NCI-H146 treated with DMSO at 0.1 percent for 48 hours (cell line): Measurements from ENCODE around the gene PSKH1.
"Not testable (repeated sequence)": the region's sequence is repeated elsewhere in the genome, so short reads cannot be mapped to it uniquely, and the experiment has no call there.

Source experiments
- DNase-seq: peaks from one replicate; lab custom pipeline; 2025; ENCODE audit not compliant: unreplicated experiment; lab: John Stamatoyannopoulos, UW

Gene PSKH1

GRCh38 chr16:67923414-67924116 lies 30.5 kb downstream of the PSKH1 start:
- DNase-seq = no peak

DNA sequence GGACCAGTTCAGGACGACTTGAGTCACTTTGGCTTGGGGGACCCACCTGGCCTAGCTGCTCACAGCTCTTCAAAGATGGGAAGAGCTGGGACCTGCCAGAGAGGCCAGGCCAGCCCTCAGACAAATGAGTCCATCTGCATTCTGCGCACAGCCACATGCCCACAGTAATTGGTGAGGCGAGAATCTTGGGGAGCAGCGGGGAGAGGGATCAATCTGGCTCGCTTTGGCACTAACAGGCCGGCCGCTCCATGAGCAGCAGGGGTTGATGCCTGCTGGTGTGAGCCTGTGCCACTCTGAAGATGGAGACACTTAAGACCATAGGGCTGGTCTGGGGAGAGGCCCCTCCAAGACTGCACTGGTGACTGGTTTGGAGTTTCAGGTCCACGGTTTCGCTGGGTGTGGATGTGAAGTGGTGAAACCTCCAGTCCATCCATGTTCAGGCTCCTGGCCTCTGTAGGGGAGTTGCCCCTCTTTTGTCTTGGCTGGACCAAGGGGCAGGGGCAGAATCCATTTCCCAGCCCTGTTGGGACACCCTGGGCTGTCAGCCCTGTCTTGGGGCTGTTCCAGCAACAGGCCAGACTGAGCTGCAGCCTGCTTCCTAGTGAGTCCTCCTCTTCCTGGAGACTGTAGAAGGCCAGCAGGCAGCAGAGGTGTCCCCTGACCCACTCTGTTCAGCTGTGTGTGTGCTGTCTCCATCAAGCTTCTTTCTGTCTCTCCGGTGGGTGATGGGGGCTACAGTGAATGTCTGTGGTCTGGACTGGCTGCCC lies 31.3 kb downstream of the PSKH1 start:
- DNase-seq = no peak

GRCh38 chr16:67926181-67926750 lies 33.2 kb downstream of the PSKH1 start:
- DNase-seq = peak; percentile 69

DNA sequence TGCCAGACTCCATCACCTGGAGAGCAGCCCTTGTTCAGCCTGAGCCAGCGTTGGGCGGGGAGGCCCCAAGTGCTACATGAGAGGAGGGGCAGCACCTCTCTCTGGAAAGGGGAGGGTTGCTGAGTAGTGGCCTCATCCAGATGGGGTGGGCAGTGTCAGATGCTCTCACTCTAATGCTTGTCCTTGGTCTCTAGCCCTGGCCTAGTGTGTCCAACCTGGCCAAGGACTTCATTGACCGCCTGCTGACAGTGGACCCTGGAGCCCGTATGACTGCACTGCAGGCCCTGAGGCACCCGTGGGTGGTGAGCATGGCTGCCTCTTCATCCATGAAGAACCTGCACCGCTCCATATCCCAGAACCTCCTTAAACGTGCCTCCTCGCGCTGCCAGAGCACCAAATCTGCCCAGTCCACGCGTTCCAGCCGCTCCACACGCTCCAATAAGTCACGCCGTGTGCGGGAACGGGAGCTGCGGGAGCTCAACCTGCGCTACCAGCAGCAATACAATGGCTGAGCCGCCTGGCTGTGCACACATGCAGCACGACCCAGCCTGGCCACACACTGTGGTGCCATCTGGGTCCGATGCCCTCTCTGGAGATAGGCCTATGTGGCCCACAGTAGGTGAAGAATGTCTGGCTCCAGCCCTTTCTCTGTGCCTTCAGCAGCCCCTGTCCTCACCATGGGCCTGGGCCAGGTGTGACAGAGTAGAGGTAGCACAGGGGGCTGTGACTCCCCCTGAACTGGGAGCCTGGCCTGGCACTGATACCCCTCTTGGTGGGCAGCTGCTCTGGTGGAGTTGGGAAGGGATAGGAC lies 34.3 kb downstream of the PSKH1 start:
- DNase-seq = no peak

- DNase-seq = no peak
These were observed 35.1 kb downstream of the PSKH1 start for GRCh38 chr16:67928147-67928546.

DNA sequence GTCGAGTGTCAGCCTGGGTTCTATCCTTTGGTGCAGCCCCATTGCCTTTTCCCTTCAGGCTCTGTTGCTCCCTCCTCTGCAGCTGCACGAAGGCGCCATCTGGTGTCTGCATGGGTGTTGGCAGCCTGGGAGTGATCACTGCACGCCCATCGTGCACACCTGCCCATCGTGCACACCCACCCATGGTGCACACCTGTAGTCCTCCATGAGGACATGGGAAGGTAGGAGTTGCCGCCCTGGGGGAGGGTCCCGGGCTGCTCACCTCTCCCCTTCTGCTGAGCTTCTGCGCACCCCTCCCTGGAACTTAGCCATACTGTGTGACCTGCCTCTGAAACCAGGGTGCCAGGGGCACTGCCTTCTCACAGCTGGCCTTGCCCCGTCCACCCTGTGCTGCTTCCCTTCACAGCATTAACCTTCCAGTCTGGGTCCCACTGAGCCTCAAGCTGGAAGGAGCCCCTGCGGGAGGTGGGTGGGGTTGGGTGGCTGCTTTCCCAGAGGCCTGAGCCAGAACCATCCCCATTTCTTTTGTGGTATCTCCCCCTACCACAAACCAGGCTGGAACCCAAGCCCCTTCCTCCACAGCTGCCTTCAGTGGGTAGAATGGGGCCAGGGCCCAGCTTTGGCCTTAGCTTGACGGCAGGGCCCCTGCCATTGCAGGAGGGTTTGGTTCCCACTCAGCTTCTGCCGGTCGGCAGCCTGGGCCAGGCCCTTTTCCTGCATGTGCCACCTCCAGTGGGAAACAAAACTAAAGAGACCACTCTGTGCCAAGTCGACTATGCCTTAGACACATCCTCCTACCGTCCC lies 35.7 kb downstream of the PSKH1 start:
- peak; percentile 23 for DNase-seq

GRCh38 chr16:67930191-67930590 lies 37.1 kb downstream of the PSKH1 start:
- no peak for DNase-seq

DNA sequence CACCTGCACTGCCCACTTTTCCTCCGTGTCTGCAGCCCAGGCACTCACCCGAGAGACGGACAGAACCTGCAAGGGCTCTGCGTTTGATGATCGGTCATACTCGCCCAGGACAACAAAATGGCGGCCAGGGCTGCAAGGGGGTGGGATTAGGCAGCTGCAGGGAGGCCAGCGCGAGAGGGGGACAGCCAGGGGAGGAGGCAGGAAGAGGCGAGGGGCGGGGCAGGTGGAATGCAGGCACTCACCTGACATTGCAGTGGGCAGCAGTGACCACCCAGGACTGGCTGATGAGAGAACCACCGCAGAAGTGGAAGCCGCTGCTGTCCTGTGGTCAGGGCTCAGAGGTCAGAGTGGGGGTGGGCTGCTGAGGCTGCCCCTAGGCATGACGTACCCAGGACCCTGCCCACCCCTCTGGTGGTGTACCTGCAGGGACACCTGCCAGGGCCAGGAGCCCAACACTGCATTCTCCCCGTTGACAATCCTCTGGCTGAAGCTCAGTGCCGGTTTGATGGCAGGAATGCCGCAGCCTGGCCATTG lies 37.7 kb downstream of the PSKH1 start:
- DNase-seq = no peak

DNA sequence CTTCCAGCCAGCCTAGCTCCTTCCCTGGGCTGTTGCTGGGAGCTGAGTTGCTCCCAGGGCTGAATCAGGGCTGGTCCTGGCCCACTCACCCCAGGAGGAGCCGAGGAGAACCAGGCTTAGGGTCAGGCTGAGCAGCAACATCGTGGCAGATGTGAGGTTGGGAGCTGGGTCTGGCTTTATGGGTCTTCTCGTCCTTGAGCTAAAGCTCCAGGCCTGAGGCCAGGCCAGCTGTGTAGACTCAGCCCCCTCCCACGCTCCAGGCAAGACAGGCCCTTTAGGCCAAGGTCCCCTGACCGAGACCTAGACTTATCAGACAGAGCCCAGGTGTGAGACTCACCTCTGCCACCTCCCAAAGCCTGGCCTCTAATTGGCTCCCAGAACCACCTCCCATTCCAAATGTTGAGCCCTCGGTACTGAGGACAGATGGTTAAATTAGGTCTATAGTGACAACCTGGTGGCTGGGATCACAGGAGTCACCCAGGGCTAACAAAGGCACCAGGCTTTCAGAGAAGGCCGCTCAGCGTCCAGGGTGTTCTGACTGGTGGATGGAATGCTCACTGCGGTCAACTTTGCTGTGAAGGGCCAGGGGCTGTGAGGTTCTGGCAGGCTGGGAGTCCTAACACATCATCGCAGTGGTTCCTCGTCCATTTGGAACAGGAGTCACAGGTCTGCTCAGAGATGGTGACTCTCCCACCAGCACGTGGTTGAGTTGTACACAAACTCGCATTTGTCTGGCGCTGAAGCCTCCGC lies 38.8 kb downstream of the PSKH1 start, which contains the start of gene CTRL:
Gene CTRL (minus strand): TSS at position 151 of the 750 bp plus-strand sequence. CDS start 10 bp downstream, at position 141.
- DNase-seq = no peak

DNA sequence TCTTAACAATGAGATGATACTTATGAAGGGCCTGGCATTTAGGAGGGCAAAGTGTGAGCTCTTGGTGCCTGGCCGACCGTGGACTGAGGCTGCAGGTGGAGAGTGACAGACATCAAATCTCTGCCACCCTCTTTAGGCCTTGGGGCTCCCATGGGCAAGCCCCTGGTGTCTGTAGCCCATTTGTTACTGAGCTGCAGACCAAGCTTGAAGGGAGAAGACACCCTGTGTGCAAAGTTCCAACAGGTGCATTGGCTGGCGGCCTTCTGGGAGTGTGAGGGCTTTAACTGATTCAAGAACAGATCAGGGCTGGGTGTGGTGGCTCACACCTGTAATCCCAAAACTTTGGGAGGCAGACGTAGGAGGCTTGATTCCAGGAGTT lies 39.4 kb downstream of the PSKH1 start:
- DNase-seq = no peak

GRCh38 chr16:67933805-67934204 lies 40.8 kb downstream of the PSKH1 start:
- no peak for DNase-seq

- DNase-seq = no peak
These were observed 41.4 kb downstream of the PSKH1 start for GRCh38 chr16:67934306-67935100.

DNA sequence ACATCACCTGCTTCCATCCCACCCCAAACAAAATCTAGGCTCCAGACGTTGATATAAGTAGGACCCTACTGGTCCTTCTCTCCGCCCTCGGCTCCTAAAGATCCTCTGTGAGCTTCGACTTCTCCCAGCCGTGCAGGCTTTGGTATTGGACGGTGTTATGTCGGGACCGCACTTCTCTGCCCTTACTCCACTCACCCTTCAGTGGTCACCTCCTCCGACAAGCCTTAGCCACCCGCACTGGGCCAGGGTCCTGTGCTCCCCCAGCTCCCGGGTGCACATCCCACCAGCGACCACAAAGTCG lies 42.0 kb downstream of the PSKH1 start:
- no peak for DNase-seq

DNA sequence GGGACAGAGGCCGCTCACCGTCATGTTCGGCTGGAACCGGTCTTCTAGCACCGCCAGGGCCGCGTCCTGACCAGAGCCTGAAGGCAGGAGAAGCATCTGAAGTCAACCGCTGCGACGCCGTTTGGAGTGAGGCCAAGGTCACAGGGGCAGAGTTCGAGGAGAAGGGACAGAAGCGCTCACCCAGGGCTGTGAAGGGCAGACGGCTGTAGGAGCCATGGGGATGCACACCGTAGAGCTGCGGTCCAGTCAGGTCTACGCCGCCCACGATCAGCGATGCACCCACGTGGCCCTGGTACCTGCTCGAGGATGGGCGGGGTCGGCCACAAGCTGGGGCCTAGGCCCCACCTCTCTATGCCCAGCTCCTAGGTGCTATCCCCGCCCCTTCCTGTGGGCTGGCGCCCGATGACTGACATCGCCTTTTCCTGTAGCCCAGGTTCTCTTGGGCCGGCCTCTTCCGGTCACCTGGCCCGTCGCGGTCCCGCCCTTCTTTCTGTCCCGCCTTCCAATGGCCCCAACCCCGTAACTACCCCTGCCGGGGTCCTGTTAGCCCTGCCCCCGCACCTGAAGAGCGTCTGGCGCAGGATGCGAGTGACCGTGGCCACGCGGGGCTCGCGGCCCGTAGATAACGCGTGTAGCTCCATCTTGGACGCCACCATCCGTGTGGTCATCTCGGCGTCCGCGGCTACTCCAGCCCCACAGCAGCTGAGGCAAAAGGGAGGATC lies 42.5 kb downstream of the PSKH1 start:
- peak; percentile 91 for DNase-seq

DNA sequence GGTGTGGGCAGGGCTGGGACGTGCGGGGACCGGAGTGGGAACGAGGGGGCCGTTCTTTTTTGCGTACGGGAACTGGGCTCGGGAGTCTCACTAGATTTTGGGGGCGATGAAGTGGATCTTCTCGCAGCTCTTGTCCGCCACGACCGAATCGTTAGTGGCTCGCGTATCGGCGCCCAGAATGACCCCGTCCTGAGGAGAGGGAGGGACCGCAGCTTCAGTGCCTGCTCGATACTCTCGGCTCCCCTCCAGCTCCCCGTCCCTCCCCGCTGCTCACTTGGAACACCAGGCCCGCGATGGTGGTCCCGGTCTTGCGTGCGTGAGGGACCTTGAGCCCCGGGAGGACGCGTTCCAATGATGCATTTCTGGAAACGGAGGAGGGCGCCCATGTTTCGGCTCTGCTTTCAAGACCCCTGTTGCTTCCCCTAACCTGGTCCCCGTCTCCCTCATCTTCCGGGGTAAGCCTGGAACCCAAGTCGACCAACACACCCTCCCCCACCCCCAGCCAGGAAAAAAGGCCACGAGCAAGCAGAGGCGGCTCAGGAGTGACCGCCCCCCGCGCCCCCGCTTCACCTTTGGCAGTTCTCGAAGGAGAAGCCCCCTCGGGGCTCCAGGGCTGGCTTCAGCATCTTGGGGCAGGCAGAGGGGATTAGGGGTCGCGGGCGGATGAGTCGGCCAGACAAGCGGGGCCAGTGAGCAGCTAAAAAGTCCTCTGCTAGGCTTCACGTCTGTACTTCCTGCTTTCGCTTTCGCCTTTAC lies 43.2 kb downstream of the PSKH1 start, which contains the start of gene PSMB10:
Gene PSMB10 (minus strand): TSS at position 727 of the 756 bp plus-strand sequence. CDS start 101 bp downstream, at position 626.
- DNase-seq = no peak

DNA sequence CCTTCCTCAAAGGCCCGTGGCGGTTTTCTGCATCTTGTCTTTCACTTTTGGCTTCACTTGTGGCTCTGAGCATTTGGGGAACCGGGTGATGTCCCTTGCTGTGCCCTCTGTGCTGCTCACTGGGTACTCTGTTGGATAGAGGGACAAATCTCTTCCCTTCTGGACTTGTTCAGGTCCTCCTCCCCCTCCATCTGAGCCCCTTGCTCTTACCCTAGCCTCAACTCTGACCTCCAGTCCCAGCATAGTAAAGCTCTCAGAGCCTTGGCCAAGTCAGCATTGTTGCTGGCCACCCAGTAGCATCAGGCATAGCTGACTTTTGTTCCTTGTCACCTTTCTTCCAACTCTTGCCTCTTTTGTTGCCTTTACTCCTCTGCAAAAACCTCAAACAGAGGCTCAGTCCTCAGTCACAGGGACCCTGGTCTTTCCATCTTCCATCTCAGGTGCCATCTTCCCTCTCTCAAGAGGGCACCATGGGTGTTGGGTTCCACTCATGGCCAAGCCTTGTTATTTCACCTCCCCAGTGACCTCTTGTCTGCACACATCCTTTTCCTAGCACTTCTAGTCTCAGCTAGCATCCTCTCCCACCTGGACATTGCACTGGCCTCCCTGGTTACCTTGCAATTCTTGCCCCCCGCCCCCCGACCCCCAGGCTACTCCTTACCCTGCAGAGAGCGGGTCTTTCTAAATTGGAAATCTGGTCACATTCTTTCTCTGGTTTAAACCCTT lies 44.0 kb downstream of the PSKH1 start:
- DNase-seq = no peak

DNA sequence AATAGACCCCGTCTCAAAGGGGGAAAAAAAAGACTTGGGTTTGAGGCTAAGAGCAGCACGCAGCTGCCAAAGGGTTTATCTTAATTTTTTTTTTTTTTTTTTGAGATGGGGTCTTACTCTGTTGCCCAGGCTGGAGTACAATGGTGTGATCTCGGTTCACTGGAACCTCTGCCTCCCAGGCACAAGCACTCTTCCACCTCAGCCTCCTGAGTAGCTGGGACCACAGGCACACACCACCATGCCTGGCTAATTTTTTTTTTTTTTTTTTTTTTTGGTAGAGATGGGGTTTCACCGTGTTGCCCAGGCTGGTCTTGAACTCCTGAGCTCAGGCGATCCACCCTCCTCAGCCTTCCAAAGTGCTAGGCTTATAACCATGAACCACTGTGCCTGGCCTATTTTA lies 44.7 kb downstream of the PSKH1 start:
- not testable (repeated sequence) for DNase-seq
